ENCODE data around the gene ZNF750. TPM values are rescaled to one million over a fixed set of nuclear protein-coding genes. Genes with fewer than 3 reads are reported as not detected.

The ZNF750 gene
- total and polyA plus RNA-seq, 4 donors, result 0.02 to 0.08 TPM; not detected in 2

DNA sequence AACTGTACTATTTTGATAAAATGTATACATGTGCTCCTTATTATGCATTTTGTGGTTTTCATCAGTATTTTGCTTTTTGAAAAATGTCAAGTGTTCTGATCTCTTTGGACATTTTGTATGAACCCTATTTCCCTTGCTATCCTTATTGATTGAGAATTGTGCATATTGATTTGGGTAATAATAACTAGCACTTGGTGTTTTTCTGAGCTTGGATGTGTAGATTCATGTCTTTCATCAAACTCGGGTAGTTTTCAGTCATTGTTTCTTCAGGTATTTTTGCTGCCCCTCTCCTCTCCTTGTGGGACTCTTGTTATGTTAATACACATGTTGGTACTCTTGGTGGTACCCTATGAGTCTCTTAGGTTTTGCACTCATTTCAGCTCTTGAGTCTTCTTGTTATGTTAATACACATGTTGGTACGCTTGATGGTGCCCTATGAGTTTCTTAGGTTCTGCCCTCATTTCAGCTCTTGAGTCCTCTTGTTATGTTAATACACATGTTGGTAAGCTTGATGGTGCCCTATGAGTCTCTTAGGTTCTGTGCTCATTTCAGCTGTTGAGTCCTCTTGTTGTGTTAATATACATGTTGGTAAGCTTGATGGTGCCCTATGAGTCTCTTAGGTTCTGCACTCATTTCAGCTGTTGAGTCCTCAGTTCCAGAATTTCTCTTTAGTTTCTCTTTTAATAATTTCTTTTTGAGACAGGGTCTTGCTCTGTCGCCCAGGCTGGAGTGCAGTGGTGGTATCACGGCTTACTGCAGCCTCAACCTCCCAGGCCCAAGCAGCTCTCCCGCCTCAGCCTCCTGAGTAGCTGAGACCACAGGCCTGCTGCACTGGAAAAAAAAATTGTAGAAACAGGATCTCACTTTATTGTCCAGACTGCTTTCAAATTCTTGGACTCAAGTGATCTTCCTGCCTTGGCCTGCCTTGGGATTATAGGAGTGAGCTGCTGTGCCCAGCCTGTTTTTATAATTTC is 19.3 kb downstream of the ZNF750 start:
- no peak overlapping the region for H3K4me3 ChIP-seq (ENCODE audit: low read depth in 1 of 3, low read length in 3 of 3)
- no peak for TF ChIP-seq TAF1 (conservative IDR thresholded peaks at IDR 0.05)
- no peak for TF ChIP-seq RAD21 (IDR thresholded peaks at IDR 0.05)
- TF ChIP-seq HNF4G (IDR thresholded peaks at IDR 0.05), result no peak
- TF ChIP-seq, protein P1, sequence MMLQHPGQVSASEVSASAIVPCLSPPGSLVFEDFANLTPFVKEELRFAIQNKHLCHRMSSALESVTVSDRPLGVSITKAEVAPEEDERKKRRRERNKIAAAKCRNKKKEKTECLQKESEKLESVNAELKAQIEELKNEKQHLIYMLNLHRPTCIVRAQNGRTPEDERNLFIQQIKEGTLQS (IDR thresholded peaks at IDR 0.05), result no peak
- TF ChIP-seq, protein P2, sequence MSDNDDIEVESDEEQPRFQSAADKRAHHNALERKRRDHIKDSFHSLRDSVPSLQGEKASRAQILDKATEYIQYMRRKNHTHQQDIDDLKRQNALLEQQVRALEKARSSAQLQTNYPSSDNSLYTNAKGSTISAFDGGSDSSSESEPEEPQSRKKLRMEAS (IDR thresholded peaks at IDR 0.05), result no peak
- TF ChIP-seq SP1 (IDR thresholded peaks at IDR 0.05), result no peak
- no peak for TF ChIP-seq HNF4A (conservative IDR thresholded peaks at IDR 0.05)
- no peak for TF ChIP-seq NR2F2 (IDR thresholded peaks at IDR 0.05)
- TF ChIP-seq FOXA1 (IDR thresholded peaks at IDR 0.05), result no peak
- no peak for TF ChIP-seq JUND (IDR thresholded peaks at IDR 0.05)
- TF ChIP-seq, protein P3, sequence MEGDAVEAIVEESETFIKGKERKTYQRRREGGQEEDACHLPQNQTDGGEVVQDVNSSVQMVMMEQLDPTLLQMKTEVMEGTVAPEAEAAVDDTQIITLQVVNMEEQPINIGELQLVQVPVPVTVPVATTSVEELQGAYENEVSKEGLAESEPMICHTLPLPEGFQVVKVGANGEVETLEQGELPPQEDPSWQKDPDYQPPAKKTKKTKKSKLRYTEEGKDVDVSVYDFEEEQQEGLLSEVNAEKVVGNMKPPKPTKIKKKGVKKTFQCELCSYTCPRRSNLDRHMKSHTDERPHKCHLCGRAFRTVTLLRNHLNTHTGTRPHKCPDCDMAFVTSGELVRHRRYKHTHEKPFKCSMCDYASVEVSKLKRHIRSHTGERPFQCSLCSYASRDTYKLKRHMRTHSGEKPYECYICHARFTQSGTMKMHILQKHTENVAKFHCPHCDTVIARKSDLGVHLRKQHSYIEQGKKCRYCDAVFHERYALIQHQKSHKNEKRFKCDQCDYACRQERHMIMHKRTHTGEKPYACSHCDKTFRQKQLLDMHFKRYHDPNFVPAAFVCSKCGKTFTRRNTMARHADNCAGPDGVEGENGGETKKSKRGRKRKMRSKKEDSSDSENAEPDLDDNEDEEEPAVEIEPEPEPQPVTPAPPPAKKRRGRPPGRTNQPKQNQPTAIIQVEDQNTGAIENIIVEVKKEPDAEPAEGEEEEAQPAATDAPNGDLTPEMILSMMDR (IDR thresholded peaks at IDR 0.05; ENCODE audit: low read depth, low read length, missing input control), result no peak
- TF ChIP-seq YY1 (IDR thresholded peaks at IDR 0.05), result no peak
- TF ChIP-seq, protein P4, sequence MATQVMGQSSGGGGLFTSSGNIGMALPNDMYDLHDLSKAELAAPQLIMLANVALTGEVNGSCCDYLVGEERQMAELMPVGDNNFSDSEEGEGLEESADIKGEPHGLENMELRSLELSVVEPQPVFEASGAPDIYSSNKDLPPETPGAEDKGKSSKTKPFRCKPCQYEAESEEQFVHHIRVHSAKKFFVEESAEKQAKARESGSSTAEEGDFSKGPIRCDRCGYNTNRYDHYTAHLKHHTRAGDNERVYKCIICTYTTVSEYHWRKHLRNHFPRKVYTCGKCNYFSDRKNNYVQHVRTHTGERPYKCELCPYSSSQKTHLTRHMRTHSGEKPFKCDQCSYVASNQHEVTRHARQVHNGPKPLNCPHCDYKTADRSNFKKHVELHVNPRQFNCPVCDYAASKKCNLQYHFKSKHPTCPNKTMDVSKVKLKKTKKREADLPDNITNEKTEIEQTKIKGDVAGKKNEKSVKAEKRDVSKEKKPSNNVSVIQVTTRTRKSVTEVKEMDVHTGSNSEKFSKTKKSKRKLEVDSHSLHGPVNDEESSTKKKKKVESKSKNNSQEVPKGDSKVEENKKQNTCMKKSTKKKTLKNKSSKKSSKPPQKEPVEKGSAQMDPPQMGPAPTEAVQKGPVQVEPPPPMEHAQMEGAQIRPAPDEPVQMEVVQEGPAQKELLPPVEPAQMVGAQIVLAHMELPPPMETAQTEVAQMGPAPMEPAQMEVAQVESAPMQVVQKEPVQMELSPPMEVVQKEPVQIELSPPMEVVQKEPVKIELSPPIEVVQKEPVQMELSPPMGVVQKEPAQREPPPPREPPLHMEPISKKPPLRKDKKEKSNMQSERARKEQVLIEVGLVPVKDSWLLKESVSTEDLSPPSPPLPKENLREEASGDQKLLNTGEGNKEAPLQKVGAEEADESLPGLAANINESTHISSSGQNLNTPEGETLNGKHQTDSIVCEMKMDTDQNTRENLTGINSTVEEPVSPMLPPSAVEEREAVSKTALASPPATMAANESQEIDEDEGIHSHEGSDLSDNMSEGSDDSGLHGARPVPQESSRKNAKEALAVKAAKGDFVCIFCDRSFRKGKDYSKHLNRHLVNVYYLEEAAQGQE (IDR thresholded peaks at IDR 0.05), result no peak
- no peak for TF ChIP-seq EGR1 (IDR thresholded peaks at IDR 0.05; ENCODE audit: low read depth in 2 of 2)
- TF ChIP-seq RXRA (IDR thresholded peaks at IDR 0.05), result no peak
- TF ChIP-seq, protein P5, sequence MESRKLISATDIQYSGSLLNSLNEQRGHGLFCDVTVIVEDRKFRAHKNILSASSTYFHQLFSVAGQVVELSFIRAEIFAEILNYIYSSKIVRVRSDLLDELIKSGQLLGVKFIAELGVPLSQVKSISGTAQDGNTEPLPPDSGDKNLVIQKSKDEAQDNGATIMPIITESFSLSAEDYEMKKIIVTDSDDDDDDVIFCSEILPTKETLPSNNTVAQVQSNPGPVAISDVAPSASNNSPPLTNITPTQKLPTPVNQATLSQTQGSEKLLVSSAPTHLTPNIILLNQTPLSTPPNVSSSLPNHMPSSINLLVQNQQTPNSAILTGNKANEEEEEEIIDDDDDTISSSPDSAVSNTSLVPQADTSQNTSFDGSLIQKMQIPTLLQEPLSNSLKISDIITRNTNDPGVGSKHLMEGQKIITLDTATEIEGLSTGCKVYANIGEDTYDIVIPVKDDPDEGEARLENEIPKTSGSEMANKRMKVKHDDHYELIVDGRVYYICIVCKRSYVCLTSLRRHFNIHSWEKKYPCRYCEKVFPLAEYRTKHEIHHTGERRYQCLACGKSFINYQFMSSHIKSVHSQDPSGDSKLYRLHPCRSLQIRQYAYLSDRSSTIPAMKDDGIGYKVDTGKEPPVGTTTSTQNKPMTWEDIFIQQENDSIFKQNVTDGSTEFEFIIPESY (IDR thresholded peaks at IDR 0.05), result no peak
- TF ChIP-seq FOXA2 (IDR thresholded peaks at IDR 0.05), result no peak
- H3K9ac ChIP-seq (ENCODE audit: low read depth in 1 of 2, low read length in 2 of 2), result no peak overlapping the region
- 99% methylated on average over 5 of the region's 5 CpGs for WGBS
- peaks cover 4 to 24% (median 11%) of the 10 kb centered on the region in 4 donors for H3K36me3 ChIP-seq (ENCODE audit: control insufficient read depth in 4 of 4, insufficient read depth in 3 of 4, low read depth in 1 of 4, low read length in 3 of 4)
- H3K27me3 ChIP-seq (ENCODE audit: control insufficient read depth in 4 of 4, insufficient read depth in 4 of 4, low read length in 3 of 4), result no peaks in the 10 kb centered on the region
- peaks cover 0 to 5% (median 0%) of the 10 kb centered on the region in 4 donors for H3K9me3 ChIP-seq (ENCODE audit: control insufficient read depth in 4 of 4, low read length in 3 of 4)
- H3K27ac ChIP-seq (ENCODE audit: low read depth in 1 of 2, low read length in 2 of 2), result no peak overlapping the region
- DNase-seq (ENCODE audit: low spot score), result no peak
- no peaks in the 10 kb centered on the region for H3K4me1 ChIP-seq (ENCODE audit: control insufficient read depth in 4 of 4, insufficient read depth in 4 of 4, low read length in 3 of 4)
